Naive thymus-derived CD4-positive, alpha-beta T cell (primary cell): Measurements from ENCODE around the gene BIN2. TPM values are rescaled to one million over a fixed set of nuclear protein-coding genes. Genes with fewer than 3 reads are reported as not detected.
"Not testable (repeated sequence)": the region's sequence is repeated elsewhere in the genome, so short reads cannot be mapped to it uniquely, and the experiment has no call there.

Experiments used
- ATAC-seq: fragments of 150-1000 bp; cut with Tn5 transposase; 2 replicates; pipeline ENCODE4 v1.10.0; 2021; ENCODE audit warnings: mild to moderate bottlenecking, moderate library complexity
- CTCF ChIA-PET: fragments of 350-600 bp; sonication (Branson Sonifier 250); formaldehyde crosslinking; loops from one replicate; lab custom pipeline; 2021; ENCODE audit warnings: antibody characterized with exemption; lab: Charles Lee
- POLR2A ChIA-PET: fragments of 350-600 bp; sonication (Branson Sonifier 250); formaldehyde crosslinking; loops from one replicate; lab custom pipeline; 2021; ENCODE audit warnings: antibody characterized with exemption, inconsistent platforms; lab: Charles Lee
- DNase-seq, 9 donors: peaks; one replicate each; pipeline versions ENCODE4 v3.0.0 to v3.0.0-alpha.2; 2020 to 2022; ENCODE audit warnings: mixed read lengths in 1 of 9
- H3K27ac ChIP-seq: one replicate; pipeline ENCODE4 v1.7.0; 2013; ENCODE audit warnings: mild to moderate bottlenecking, low read depth, low read length, moderate library complexity
- H3K27me3 ChIP-seq, 2 donors: one replicate each; pipeline ENCODE4 v1.7.0; 2013; ENCODE audit warnings: low read length in 2 of 2, mild to moderate bottlenecking in 2 of 2, moderate library complexity in 2 of 2; ENCODE audit not compliant: control insufficient read depth in 2 of 2, insufficient read depth in 2 of 2
- H3K36me3 ChIP-seq, 3 experiments: 1 replicate in 2 of 3; 2 replicates in 1 of 3; pipeline ENCODE4 v1.7.0; 2013; ENCODE audit warnings: low read length in 3 of 3, mild to moderate bottlenecking in 3 of 3, moderate library complexity in 1 of 3; ENCODE audit not compliant: insufficient read depth in 3 of 3, control insufficient read depth in 2 of 3
- H3K4me1 ChIP-seq, 2 donors: one replicate each; pipeline ENCODE4 v1.7.0; 2013; ENCODE audit warnings: low read length in 2 of 2, mild to moderate bottlenecking in 2 of 2, moderate library complexity in 1 of 2; ENCODE audit not compliant: control insufficient read depth in 2 of 2, insufficient read depth in 2 of 2
- H3K4me3 ChIP-seq: 2 replicates; pipeline ENCODE4 v1.7.0; 2013; ENCODE audit warnings: mild to moderate bottlenecking, low read length
- H3K9me3 ChIP-seq, 3 experiments: 1 replicate in 2 of 3; 2 replicates in 1 of 3; pipeline ENCODE4 v1.7.0; 2013; ENCODE audit warnings: low read length in 3 of 3; ENCODE audit not compliant: control insufficient read depth in 2 of 3
- H3K27ac Mint-ChIP-seq, 9 donors: one replicate each; pipeline ENCODE4 v1.8.0; 2020 to 2022; ENCODE audit warnings: mixed read lengths in 9 of 9, mild to moderate bottlenecking in 8 of 9, moderate library complexity in 5 of 9, inconsistent platforms in 2 of 9
- H3K27me3 Mint-ChIP-seq, 5 donors: one replicate each; pipeline ENCODE4 v1.8.0; 2021 to 2022; ENCODE audit warnings: mixed read lengths in 5 of 5, mild to moderate bottlenecking in 1 of 5
- H3K36me3 Mint-ChIP-seq, 5 donors: one replicate each; pipeline ENCODE4 v1.8.0; 2020 to 2022; ENCODE audit warnings: mixed read lengths in 5 of 5, mild to moderate bottlenecking in 3 of 5, inconsistent platforms in 1 of 5
- H3K4me1 Mint-ChIP-seq, 7 donors: one replicate each; pipeline ENCODE4 v1.8.0; 2020 to 2022; ENCODE audit warnings: mixed read lengths in 7 of 7, mild to moderate bottlenecking in 3 of 7, inconsistent platforms in 1 of 7
- H3K4me3 Mint-ChIP-seq, 10 donors: one replicate each; pipeline ENCODE4 v1.8.0; 2020 to 2022; ENCODE audit warnings: mild to moderate bottlenecking in 10 of 10, mixed read lengths in 10 of 10, moderate library complexity in 6 of 10, inconsistent platforms in 2 of 10
- H3K9me3 Mint-ChIP-seq, 11 donors: one replicate each; pipeline ENCODE4 v1.8.0; 2020 to 2022; ENCODE audit warnings: mixed read lengths in 11 of 11, mild to moderate bottlenecking in 4 of 11, inconsistent platforms in 1 of 11, moderate library complexity in 1 of 11
- intact Hi-C, 2 donors: fragments of 100-400 bp; cut with micrococcal nuclease; formaldehyde crosslinking; loops; one replicate each; pipeline ENCODE4 v1.15.1; 2023
- polyA plus RNA-seq, 2 donors: library from polyadenylated mRNA; unstranded; fragments of 300-500 nt; fragmentation: Illumina TruSeq; gene quantifications; one replicate each; pipeline ENCODE4 v1.2.3, GENCODE V29; 2021
- total RNA-seq, 6 experiments: library from RNA in 5 of 6; stranded (reverse) in 5 of 6; gene quantifications; 1 replicate in 5 of 6; 2 replicates in 1 of 6; pipeline ENCODE4 v1.2.3 and lab custom pipeline; 2021 to 2026

The BIN2 gene
- total and polyA plus RNA-seq, 7 experiments from 2014 or later: 159 to 290 (median 249) TPM

DNA sequence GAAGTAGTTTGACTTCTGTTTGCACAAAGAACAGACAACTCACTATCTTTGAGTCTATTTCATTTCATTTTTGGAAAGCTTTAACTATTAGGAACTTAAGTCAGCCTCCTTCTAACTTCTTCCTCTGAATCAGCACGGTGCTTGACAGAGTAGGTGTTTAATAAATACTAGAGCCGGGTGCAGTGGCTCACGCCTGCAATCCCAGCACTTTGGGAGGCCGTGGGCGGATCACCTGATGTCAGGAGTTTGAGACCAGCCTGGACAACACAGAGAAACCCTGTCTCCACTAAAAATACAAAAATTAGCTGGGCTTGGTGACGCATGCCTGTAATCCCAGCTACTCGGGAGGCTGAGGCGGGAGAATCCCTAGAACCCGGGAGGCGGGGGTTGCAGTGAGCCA, 23.2 kb downstream of the BIN2 start:
- H3K4me1 ChIP-seq, H3K27ac ChIP-seq, H3K27me3 Mint-ChIP-seq, H3K9me3 Mint-ChIP-seq, H3K9me3 ChIP-seq, H3K27me3 ChIP-seq, H3K4me3 Mint-ChIP-seq, H3K4me3 ChIP-seq, intact Hi-C loops, DNase-seq, ATAC-seq: not testable (repeated sequence)
- Mint-ChIP-seq H3K36me3 (peaks cover 18 to 50% (median 32%) of the 10 kb centered on the region in 5 donors), H3K4me1 (peaks cover 4 to 33% (median 30%) of the 10 kb centered on the region in 7 donors), H3K27ac (peak overlapping the region in 5 of 9 donors; percentile 38 to 80 (median 58))
- ChIA-PET POLR2A (interaction anchor here (0.6 to 1.6 kb wide), 6 partner anchors 13 to 1276 kb away, joined by 3 to 8 read pairs (median 4); partner anchors contain the start of genes CSRNP2 and RACGAP1), CTCF (interaction anchor here (0.9 to 11.0 kb wide), 2 partner anchors 11 to 39 kb away, joined by 4 to 118 read pairs; no protein-coding TSS in a partner anchor)
- H3K36me3 ChIP-seq: peaks cover 27 to 82% (median 43%) of the 10 kb centered on the region in 3 experiments

- no peaks in the 10 kb centered on the region for H3K27me3 ChIP-seq
- no peak overlapping the region for H3K4me3 ChIP-seq
- intact Hi-C loops: no loop called here
- ATAC-seq: no peak
- Mint-ChIP-seq H3K36me3 (peaks cover 7 to 43% (median 27%) of the 10 kb centered on the region in 5 donors), H3K4me3 (no peak overlapping the region), H3K27me3 (no peaks in the 10 kb centered on the region), H3K27ac (peak overlapping the region in 6 of 9 donors; percentile 26 to 74 (median 50)), H3K9me3 (no peaks in the 10 kb centered on the region), H3K4me1 (peaks cover 10 to 33% (median 23%) of the 10 kb centered on the region in 7 donors)
- H3K4me1 ChIP-seq: peaks cover 0 to 5% of the 10 kb centered on the region in 2 donors
- CTCF ChIA-PET: interaction anchor here (1.5 kb wide), 1 partner anchor 45 kb away, joined by 5 read pairs; no protein-coding TSS in a partner anchor
- H3K27ac ChIP-seq: no peak overlapping the region
- POLR2A ChIA-PET: interaction anchor here (0.6 to 1.6 kb wide), 2 partner anchors 27 to 187 kb away, joined by 4 to 6 read pairs; no protein-coding TSS in a partner anchor
- H3K36me3 ChIP-seq: peaks cover 19 to 74% (median 28%) of the 10 kb centered on the region in 3 experiments
- H3K9me3 ChIP-seq: no peaks in the 10 kb centered on the region
- no peak for DNase-seq
Measured at GRCh38 chr12:51295651-51296050, 28.3 kb downstream of the BIN2 start.

- CTCF ChIA-PET: interaction anchor here (0.6 kb wide), 2 partner anchors 18 to 26 kb away, joined by 3 to 4 read pairs; no protein-coding TSS in a partner anchor
- H3K9me3 Mint-ChIP-seq, H3K27me3 ChIP-seq, H3K9me3 ChIP-seq, H3K4me1 ChIP-seq, DNase-seq, ATAC-seq, H3K27ac ChIP-seq, H3K4me3 ChIP-seq, intact Hi-C loops, H3K27me3 Mint-ChIP-seq, H3K4me3 Mint-ChIP-seq: not testable (repeated sequence)
- POLR2A ChIA-PET: interaction anchor here (0.6 to 1.8 kb wide), 5 partner anchors 19 to 25 kb away, joined by 3 to 6 read pairs (median 3); no protein-coding TSS in a partner anchor
- peaks cover under 1 to 36% (median 27%) of the 10 kb centered on the region in 5 donors for H3K36me3 Mint-ChIP-seq
- H3K4me1 Mint-ChIP-seq: peaks cover 10 to 31% (median 19%) of the 10 kb centered on the region in 7 donors
- H3K36me3 ChIP-seq: peaks cover 16 to 72% (median 23%) of the 10 kb centered on the region in 3 experiments
- peak overlapping the region in 8 of 9 donors; percentile 16 to 83 (median 66) for H3K27ac Mint-ChIP-seq
Measured at GRCh38 chr12:51294097-51294496, 29.9 kb downstream of the BIN2 start.

DNA sequence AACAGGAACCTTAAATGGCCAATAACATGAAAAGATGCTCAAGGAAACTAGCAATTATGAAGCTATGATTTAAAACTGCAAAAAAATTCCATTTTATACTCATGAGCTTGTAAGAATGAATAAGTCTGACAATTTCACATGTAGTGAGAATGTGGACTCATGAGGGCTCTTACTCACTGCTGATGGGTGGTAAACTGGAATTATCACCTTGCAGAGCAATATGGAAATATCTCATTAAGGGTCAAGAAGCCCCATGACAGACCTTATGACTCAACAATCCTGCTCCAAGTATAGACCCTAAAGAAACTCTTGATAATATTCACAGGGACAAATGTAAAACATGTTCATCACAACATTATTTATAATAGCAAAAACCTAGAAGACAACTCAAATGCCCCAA, 30.3 kb downstream of the BIN2 start:
- Mint-ChIP-seq H3K4me1 (peaks cover 10 to 33% (median 19%) of the 10 kb centered on the region in 7 donors), H3K4me3 (no peak overlapping the region), H3K27ac (peak overlapping the region in 8 of 9 donors; percentile 16 to 83 (median 66)), H3K27me3 (no peaks in the 10 kb centered on the region), H3K9me3 (no peaks in the 10 kb centered on the region), H3K36me3 (peaks cover 0 to 38% (median 30%) of the 10 kb centered on the region in 5 donors)
- no peak for ATAC-seq
- H3K36me3 ChIP-seq: peaks cover 18 to 72% (median 25%) of the 10 kb centered on the region in 3 experiments
- CTCF ChIA-PET: interaction anchor here (0.6 to 1.0 kb wide), 4 partner anchors 18 to 47 kb away, joined by 3 to 4 read pairs (median 4); no protein-coding TSS in a partner anchor
- H3K27ac ChIP-seq: no peak overlapping the region
- POLR2A ChIA-PET: interaction anchor here (0.6 to 1.8 kb wide), 4 partner anchors 22 to 25 kb away, joined by 3 to 6 read pairs (median 3); no protein-coding TSS in a partner anchor
- DNase-seq: no peak
- no peaks in the 10 kb centered on the region for H3K9me3 ChIP-seq
- H3K4me1 ChIP-seq: peaks cover 0 to 5% of the 10 kb centered on the region in 2 donors
- no peaks in the 10 kb centered on the region for H3K27me3 ChIP-seq
- intact Hi-C loops: loop anchor here in 1 of 2 donors (2.0 kb wide), 1 partner anchor 17 kb away; no protein-coding TSS in a partner anchor
- H3K4me3 ChIP-seq: no peak overlapping the region

- not testable (repeated sequence) for H3K4me1 ChIP-seq, H3K27me3 Mint-ChIP-seq, H3K4me3 ChIP-seq, H3K9me3 Mint-ChIP-seq, H3K27me3 ChIP-seq, H3K9me3 ChIP-seq
- Mint-ChIP-seq H3K36me3 (peaks cover 3 to 40% (median 29%) of the 10 kb centered on the region in 5 donors), H3K4me3 (peak overlapping the region in 1 of 10 donors; percentile 23), H3K4me1 (peaks cover 13 to 33% (median 19%) of the 10 kb centered on the region in 7 donors), H3K27ac (peak overlapping the region; percentile 26 to 94 (median 69))
- CTCF ChIA-PET: interaction anchor here (1.6 kb wide), 1 partner anchor 49 kb away, joined by 6 read pairs; no protein-coding TSS in a partner anchor
- peak in 1 of 9 donors; percentile 9 for DNase-seq
- intact Hi-C loops: loop anchor here in 1 of 2 donors (2.0 kb wide), 1 partner anchor 19 kb away; no protein-coding TSS in a partner anchor
- peak; percentile 82 for ATAC-seq
- Histone ChIP-seq H3K27ac (peak overlapping the region; percentile 6), H3K36me3 (peaks cover 21 to 74% (median 31%) of the 10 kb centered on the region in 3 experiments)
- POLR2A ChIA-PET: interaction anchor here (0.6 to 1.8 kb wide), 3 partner anchors 22 to 48 kb away, joined by 3 read pairs; no protein-coding TSS in a partner anchor
Measured at GRCh38 chr12:51291603-51292513, 32.1 kb downstream of the BIN2 start.

DNA sequence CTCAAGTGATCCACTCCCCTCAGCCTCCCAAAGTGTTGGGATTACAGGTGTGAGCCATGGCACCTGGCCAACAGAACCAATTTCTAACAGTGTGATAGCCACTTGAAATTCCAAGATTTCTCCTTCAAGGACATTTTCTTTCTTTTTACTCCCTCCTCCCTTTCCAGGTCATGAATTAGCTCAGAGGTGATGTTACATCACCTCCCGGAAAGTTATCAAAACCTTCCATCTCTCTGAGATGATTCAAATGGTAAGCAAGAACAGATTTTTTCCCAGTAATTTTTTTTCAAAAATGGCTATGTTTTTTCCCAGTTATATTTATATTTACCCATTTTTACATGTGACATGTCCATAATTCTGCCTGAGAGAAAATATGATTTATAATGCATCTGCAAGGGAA, 38.1 kb downstream of the BIN2 start:
- ATAC-seq (no peak), DNase-seq (no peak)
- peak overlapping the region in 8 of 9 donors; percentile 6 to 81 (median 74) for H3K27ac Mint-ChIP-seq
- H3K9me3 ChIP-seq: no peaks in the 10 kb centered on the region
- intact Hi-C loops: no loop called here
- H3K4me1 Mint-ChIP-seq: peaks cover 0 to 9% (median 2%) of the 10 kb centered on the region in 7 donors
- no peaks in the 10 kb centered on the region for H3K4me1 ChIP-seq
- no peaks in the 10 kb centered on the region for H3K9me3 Mint-ChIP-seq
- no peaks in the 10 kb centered on the region for H3K27me3 Mint-ChIP-seq
- H3K36me3 Mint-ChIP-seq: peaks cover 3 to 26% (median 13%) of the 10 kb centered on the region in 5 donors
- H3K36me3 ChIP-seq: peaks cover 25 to 85% (median 26%) of the 10 kb centered on the region in 3 experiments
- no peak overlapping the region for H3K27ac ChIP-seq
- H3K4me3 ChIP-seq: no peak overlapping the region
- ChIA-PET CTCF (interaction anchor here (0.6 kb wide), 1 partner anchor 193 kb away, joined by 3 read pairs; no protein-coding TSS in a partner anchor), POLR2A (interaction anchor here (1.2 kb wide), 1 partner anchor 20 kb away, joined by 4 read pairs; no protein-coding TSS in a partner anchor)
- no peak overlapping the region for H3K4me3 Mint-ChIP-seq
- H3K27me3 ChIP-seq: no peaks in the 10 kb centered on the region
